CD4-positive, alpha-beta T cell treated with Interleukin-1 beta for 1 hour (primary cell): Measurements from ENCODE around the gene TOMM22.
A peak's percentile ranks its signal among the peaks of the same experiment; 100 is the strongest.
"Not testable (repeated sequence)": the region's sequence is repeated elsewhere in the genome, so short reads cannot be mapped to it uniquely, and the experiment has no call there.

Experiments
- DNase-seq, 2 donors: peaks; one replicate each; pipeline ENCODE4 v3.0.0-alpha.2; 2020 to 2022

The TOMM22 gene

DNA sequence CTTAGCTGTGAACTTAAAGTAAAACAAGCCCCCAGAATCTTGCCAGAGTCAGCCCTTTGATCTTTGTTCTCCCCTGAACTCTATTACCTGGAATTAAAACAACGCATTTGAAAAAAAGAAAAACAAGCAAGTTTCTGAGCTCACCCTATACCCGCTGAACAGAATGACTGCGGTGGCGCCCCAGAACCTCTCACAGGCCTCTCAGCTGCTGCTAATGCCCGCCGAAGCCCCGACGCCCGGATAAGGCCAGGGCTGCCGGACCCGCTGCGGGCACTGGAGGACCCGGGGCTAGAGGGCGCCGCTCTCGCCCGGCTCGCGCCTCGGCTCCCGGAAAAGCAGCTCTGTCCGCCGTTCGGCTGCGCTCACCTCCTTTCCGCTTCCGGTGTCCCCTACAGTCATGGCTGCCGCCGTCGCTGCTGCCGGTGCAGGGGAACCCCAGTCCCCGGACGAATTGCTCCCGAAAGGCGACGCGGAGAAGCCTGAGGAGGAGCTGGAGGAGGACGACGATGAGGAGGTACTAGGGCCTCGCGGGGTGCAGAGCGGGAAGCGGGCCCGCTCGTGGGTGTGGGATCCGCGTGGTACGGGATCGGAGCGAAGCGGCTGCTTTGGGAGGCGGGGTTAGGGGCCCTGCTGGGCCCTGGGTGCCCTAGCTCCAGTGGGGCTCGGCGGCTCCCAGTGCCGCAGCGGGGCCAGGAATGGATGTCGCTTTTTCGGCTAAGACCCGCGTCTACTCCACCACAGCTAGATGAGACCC lies at the start of gene TOMM22:
Gene TOMM22, plus strand, starts transcription at position 376 of the 754 bp plus-strand sequence. Its CDS starts 22 bp downstream, at position 398.
- DNase-seq, result peak; percentile 86 to 87

DNA sequence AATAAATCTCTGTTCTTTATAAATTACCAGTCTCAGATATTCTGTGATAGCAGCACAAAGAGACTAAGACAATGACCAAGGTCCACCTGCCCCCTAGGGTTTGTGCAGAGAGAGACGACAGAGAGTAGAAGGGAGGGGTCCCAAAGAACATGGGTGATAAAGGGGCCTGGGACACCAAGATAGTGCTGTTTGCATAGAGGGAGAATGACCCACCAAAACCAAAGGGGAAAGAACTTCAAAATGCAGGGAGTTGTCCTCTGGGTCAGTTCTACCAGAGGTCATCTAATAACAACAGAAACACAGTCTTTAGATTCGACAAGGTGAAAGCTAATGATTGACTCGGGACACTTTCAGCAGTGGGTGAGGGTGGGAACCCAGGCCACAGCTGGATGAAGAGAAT lies 49.2 kb upstream of the TOMM22 start:
- no peak for DNase-seq

GRCh38 chr22:38638216-38638615 lies 43.5 kb upstream of the TOMM22 start:
- DNase-seq, result no peak

DNA sequence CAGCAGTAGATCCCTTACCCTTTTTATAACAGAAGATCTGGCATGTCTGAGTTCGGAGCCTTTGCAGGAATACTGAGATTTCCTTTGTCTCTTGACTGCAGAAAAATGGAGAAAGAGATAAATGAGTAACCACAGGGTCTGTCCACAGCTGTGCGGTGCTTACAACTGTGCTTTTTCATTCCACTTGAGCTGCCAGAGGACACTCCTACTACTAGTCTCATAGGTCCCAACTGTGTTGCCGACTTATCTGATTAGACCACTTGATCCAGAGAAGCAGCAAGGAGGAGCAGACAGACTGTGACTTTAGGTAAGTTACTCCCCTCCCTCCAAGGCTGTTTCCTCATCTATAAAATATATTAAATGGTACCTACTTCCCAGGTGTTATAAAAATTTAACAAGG lies 43.0 kb upstream of the TOMM22 start:
- no peak for DNase-seq

GRCh38 chr22:38641476-38642040 lies 40.2 kb upstream of the TOMM22 start:
- DNase-seq, result no peak

DNA sequence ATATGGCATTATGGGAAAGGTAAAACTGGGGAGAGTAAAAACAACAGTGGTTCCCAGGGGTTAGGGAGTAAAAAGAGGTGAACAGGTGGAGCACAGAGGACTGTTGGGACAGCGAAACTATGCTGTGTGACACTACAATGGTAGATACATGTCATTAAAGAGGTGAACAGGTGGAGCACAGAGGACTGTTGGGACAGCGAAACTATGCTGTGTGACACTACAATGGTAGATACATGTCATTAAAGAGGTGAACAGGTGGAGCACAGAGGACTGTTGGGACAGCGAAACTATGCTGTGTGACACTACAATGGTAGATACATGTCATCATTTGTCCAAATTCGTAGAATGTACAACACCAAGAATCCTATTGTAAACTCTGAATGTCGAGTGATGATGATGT lies 37.5 kb upstream of the TOMM22 start:
- DNase-seq, result not testable (repeated sequence)

GRCh38 chr22:38645430-38645829 lies 36.3 kb upstream of the TOMM22 start:
- DNase-seq, result no peak

DNA sequence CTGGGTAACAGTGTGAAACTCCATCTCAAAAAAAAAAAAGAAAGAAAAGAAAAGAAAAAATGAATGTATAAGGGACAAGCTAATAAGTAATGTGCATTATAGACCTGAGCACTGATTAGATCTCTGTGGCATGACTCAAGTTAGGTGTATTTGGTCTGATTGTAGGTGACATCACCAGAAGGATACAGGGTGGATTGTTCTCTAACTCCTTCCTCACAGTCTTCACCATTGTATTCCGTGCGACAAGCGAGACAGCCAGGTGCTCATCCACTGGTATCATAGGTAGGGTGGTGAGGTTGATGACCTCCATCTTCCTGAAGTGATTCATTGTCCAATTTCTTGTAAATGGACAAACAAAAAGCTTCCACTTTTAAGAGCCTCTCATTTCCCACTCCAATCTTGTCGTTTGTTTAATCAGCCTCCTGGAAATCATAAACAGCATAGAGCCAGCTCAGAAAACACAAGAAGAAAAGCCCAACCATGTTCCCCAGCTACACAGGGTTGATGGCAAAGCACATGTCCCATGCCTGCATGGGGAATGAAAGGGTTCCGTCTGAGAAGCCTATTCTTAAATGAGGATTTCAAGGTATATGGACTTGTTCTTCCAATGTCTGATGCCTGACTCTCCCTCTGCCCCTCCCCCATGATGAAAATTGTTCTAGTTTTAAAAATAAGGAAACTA lies 31.8 kb upstream of the TOMM22 start:
- DNase-seq, result no peak

DNA sequence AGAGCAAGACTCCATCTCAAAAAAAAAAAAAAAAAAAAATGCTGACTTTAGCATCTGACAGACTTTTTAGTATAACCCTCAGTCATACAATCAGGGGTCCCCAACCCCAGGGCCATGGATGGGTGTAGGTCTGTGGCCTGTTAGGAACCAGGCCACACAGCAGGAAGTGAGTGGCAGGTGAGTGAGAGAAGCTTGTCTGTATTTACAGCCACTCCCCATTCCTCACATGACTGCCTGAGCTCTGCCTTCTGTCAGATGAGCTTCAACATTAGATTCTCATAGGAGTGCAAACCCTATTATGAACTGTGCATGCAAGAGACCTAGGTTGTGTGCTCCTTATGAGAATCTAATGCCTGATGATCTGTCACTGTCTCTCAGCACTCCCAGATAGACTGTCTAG lies 28.9 kb upstream of the TOMM22 start:
- no peak for DNase-seq

DNA sequence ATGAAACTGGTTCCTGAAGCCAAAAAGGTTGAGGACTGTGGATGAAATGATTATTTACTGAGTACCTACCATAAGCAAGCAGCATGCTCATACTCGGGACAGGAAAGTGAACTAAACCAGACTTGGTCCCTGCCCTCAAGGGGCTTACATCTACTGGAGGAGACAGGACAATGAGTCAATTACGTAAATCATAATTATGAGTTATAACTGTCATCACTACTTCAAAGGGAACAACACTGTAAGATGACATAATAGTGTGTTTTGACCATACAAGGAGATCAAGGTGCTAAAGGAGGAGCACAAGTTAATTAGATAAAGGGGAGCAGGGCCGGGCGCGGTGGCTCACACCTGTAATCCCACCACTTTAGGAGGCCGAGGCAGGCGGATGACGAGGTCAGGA lies 28.0 kb upstream of the TOMM22 start:
- no peak for DNase-seq

DNA sequence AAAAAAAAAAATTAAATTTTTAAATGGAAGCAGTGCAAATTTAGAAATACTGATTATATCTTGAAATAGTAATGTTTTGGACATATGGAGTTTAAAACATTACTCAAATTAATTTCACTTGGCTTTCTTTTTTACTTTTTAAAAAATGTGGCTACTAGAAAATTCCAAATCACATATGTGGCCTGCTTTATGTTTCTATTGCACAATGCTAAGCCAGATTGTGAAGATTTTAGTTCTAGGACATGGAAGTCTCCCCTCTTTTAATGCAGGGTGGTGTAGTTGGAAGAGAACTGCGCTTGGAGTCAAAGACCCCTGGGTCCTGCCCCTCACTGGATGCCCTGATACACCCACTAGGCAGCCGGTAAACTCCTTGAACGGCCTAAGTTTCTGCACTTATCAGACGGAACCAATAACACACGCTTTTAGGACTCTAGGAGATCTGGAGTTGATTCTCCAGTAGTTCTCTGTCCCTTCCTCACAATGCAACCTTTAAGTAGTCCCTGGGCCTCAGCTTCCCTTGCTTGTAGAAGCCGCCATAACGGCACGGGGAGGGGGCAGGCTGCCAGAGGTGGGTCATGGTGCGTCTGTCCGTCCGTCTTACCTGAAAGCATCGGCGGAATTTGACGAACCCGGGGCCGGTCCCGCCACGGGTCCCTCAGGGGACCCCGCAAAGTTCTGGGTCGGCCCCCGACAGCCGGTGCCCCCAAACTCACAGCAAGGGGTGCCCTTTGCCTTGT lies 26.1 kb upstream of the TOMM22 start:
- no peak for DNase-seq

GRCh38 chr22:38656256-38657044 lies 25.3 kb upstream of the TOMM22 start, which contains the start of the genes CBY1 and FAM227A:
TSS of gene CBY1 (plus strand) at chr22:38656638. CDS start at chr22:38668055, 11,417 bp downstream.
TSS of gene FAM227A (minus strand) at chr22:38656392. CDS start at chr22:38650168, 6,224 bp downstream.
- DNase-seq, result peak; percentile 86 to 87

GRCh38 chr22:38657045-38657909 lies 24.5 kb upstream of the TOMM22 start:
- DNase-seq, result peak; percentile 11 to 36

DNA sequence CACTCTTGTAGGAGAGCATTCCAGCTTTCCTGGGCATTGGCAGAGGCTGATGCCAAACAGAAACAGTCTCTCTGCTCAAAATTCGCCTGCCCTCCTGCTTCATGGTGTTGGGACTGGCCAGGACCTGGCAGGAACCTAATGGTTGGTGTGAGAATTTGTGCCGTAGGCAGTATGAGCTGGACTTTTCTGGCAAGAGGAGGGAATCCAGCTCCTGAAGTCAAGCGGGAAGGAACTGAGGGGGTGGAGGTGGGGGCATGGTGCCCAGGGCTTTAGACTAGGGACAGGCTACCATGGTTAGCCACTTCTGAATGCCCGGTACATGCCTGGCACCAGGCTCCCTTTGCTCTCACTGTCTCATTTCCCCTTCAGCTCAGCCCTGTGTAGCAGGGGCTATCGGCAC lies 6.9 kb upstream of the TOMM22 start:
- DNase-seq, result no peak

DNA sequence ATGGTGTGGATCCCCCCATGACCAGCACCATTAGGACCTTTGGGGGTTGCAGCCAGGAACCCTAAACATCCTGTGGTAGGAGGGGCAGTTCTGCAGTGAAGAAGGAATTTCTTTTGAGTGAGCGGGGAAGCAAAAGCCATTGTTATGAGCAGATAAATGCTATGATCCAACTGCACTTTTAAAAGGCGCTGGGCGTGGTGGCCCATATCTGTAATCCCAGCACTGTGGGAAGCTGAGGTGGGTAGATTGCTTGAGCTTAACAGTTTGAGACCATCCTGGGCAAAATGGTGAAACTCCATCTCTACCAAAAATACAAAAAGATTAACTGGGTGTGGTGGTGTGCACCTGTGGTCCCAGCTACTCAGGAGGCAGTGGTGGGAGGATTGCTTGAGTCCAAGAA lies 5.9 kb upstream of the TOMM22 start:
- DNase-seq, result no peak

- no peak for DNase-seq
Observed at GRCh38 chr22:38684895-38685294, 3.1 kb downstream of the TOMM22 start.

DNA sequence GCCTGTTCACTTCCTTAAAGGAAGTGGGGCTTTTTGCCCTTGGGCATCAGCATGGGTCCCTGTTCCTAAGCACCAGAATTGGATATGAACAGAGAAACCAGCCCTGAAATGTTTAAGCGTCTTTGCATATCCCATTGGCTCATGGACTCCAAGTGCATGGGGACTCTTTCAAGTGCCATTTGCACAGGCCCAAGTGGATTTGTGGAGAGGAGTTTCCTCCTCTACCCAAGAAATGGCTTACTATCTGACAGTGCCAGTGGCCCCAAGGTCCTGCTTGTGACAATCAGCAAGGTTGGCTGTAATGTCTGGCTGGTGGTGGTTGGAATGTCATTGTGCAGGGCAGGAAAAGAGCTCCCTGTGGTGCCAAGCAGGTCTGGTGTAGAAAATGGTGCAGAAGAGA lies 4.0 kb downstream of the TOMM22 start:
- DNase-seq, result no peak

- DNase-seq, result no peak
Observed at GRCh38 chr22:38689651-38690050, 7.9 kb downstream of the TOMM22 start.

- no peak for DNase-seq
Observed at GRCh38 chr22:38694049-38694448, 12.3 kb downstream of the TOMM22 start.

- no peak for DNase-seq
Observed at GRCh38 chr22:38694940-38695339, 13.2 kb downstream of the TOMM22 start.
